CD14-positive monocyte (primary cell): ENCODE measurements around the gene FAM174B. TPM values are rescaled to one million over a fixed set of nuclear protein-coding genes. Genes with fewer than 3 reads are reported as not detected.
A peak's percentile ranks its signal among the peaks of the same experiment; 100 is the strongest.

Experiments used
- DNase-seq, 3 donors: peaks; one replicate each; pipeline ENCODE4 v3.0.0-alpha.2; 2011 to 2022
- H2AFZ ChIP-seq: 2 replicates; pipeline ENCODE4 v1.6.0; 2012; ENCODE audit warnings: mild to moderate bottlenecking, low read depth, low read length, inconsistent platforms; ENCODE audit not compliant: insufficient read depth, poor library complexity, severe bottlenecking
- H3K27ac ChIP-seq, 2 donors: 1 replicate in 1 of 2; 2 replicates in 1 of 2; pipeline ENCODE4 v1.5.1; 2012 to 2013; ENCODE audit warnings: low read length in 2 of 2, control low read depth in 1 of 2, inconsistent platforms in 1 of 2, low read depth in 1 of 2, mild to moderate bottlenecking in 1 of 2
- H3K27me3 ChIP-seq, 2 donors: one replicate each; pipeline versions ENCODE4 v1.6.0 to v1.6.1; 2011 to 2013; ENCODE audit warnings: low read length in 2 of 2; ENCODE audit not compliant: control insufficient read depth in 2 of 2, insufficient read depth in 2 of 2
- H3K36me3 ChIP-seq, 2 donors: replicated peaks in 1 of 2; 1 replicate in 1 of 2; 2 replicates in 1 of 2; pipeline versions ENCODE4 v1.5.1 to v1.6.1; 2012 to 2013; ENCODE audit warnings: low read length in 2 of 2, control low read depth in 1 of 2, inconsistent platforms in 1 of 2, mild to moderate bottlenecking in 1 of 2; ENCODE audit not compliant: insufficient read depth in 2 of 2, control insufficient read depth in 1 of 2
- H3K4me1 ChIP-seq, 2 donors: 1 replicate in 1 of 2; 2 replicates in 1 of 2; pipeline versions ENCODE4 v1.5.1 to v1.6.1; 2012 to 2013; ENCODE audit warnings: low read length in 2 of 2, control low read depth in 1 of 2, inconsistent platforms in 1 of 2, mild to moderate bottlenecking in 1 of 2, moderate library complexity in 1 of 2; ENCODE audit not compliant: insufficient read depth in 2 of 2, control insufficient read depth in 1 of 2
- H3K4me2 ChIP-seq: replicated peaks from 2 replicates; pipeline ENCODE3; 2012; ENCODE audit warnings: low read length, moderate library complexity, mild to moderate bottlenecking; ENCODE audit not compliant: poor library complexity, severe bottlenecking; ENCODE audit errors: extremely low read depth
- H3K4me3 ChIP-seq, 3 experiments: fragments of 200-600 bp in 1 of 3; sonication (generic) in 1 of 3; replicated peaks in 1 of 3; 1 replicate in 2 of 3; 2 replicates in 1 of 3; pipeline ENCODE4 v1.5.1; 2011 to 2013; ENCODE audit warnings: low read length in 3 of 3, mild to moderate bottlenecking in 3 of 3, control low read depth in 2 of 3, low read depth in 2 of 3, inconsistent platforms in 1 of 3, moderate library complexity in 1 of 3
- H3K79me2 ChIP-seq: 2 replicates; pipeline ENCODE4 v1.6.0; 2012; ENCODE audit warnings: mild to moderate bottlenecking, control low read depth, inconsistent platforms, low read length, moderate library complexity; ENCODE audit not compliant: insufficient read depth
- H3K9ac ChIP-seq: 2 replicates; pipeline ENCODE4 v1.6.0; 2017; ENCODE audit warnings: low read length, mild to moderate bottlenecking; ENCODE audit not compliant: insufficient read depth, poor library complexity, severe bottlenecking
- H3K9me3 ChIP-seq, 2 donors: replicated peaks in 1 of 2; 1 replicate in 1 of 2; 2 replicates in 1 of 2; pipeline versions ENCODE4 v1.5.1 to v1.6.1; 2012 to 2013; ENCODE audit warnings: low read length in 2 of 2, control low read depth in 1 of 2; ENCODE audit not compliant: control insufficient read depth in 1 of 2, insufficient read depth in 1 of 2
- H4K20me1 ChIP-seq: 2 replicates; pipeline ENCODE4 v1.6.0; 2012; ENCODE audit warnings: mild to moderate bottlenecking, low read length, control low read depth, moderate library complexity; ENCODE audit not compliant: insufficient read depth
- H3K27ac Mint-ChIP-seq, 7 donors: one replicate each; pipeline ENCODE4 v1.8.0; 2020; ENCODE audit warnings: mild to moderate bottlenecking in 7 of 7, mixed read lengths in 7 of 7, moderate library complexity in 6 of 7, inconsistent platforms in 2 of 7
- H3K27me3 Mint-ChIP-seq, 3 donors: one replicate each; pipeline ENCODE4 v1.8.0; 2021 to 2022; ENCODE audit warnings: low read depth in 3 of 3, mild to moderate bottlenecking in 3 of 3, mixed read lengths in 3 of 3, moderate library complexity in 3 of 3, inconsistent platforms in 1 of 3
- H3K36me3 Mint-ChIP-seq, 2 donors: one replicate each; pipeline ENCODE4 v1.8.0; 2020; ENCODE audit warnings: mixed read lengths in 2 of 2, inconsistent platforms in 1 of 2, mild to moderate bottlenecking in 1 of 2
- H3K4me1 Mint-ChIP-seq: one replicate; pipeline ENCODE4 v1.8.0; 2020; ENCODE audit warnings: mild to moderate bottlenecking, mixed read lengths
- H3K4me3 Mint-ChIP-seq, 2 donors: one replicate each; pipeline ENCODE4 v1.8.0; 2020; ENCODE audit warnings: mild to moderate bottlenecking in 2 of 2, mixed read lengths in 2 of 2, moderate library complexity in 1 of 2
- H3K9me3 Mint-ChIP-seq, 7 donors: one replicate each; pipeline ENCODE4 v1.8.0; 2020 to 2022; ENCODE audit warnings: mixed read lengths in 7 of 7, mild to moderate bottlenecking in 6 of 7, moderate library complexity in 6 of 7, inconsistent platforms in 2 of 7
- CTCF ChIP-seq: fragments of 200-600 bp; IDR thresholded peaks from one replicate; pipeline ENCODE4 v1.8.0; 2022; ENCODE audit warnings: antibody characterized with exemption, mild to moderate bottlenecking
- WGBS: methylation state at CpG from one replicate; pipeline ENCODE4 v1.1.5; 2013; ENCODE audit warnings: missing lambda C conversion rate; ENCODE audit not compliant: insufficient coverage; 5-methylcytosine and 5-hydroxymethylcytosine counted together
- intact Hi-C, 2 donors: fragments of 100-400 bp; cut with micrococcal nuclease; formaldehyde crosslinking; loops; one replicate each; pipeline versions ENCODE4 v1.15.0 to v1.15.1; 2023
- polyA plus RNA-seq, 3 donors: library from polyadenylated mRNA; depleted of rRNA in 1 of 3; unstranded in 2 of 3; stranded (reverse) in 1 of 3; fragments of 300-500 nt in 2 of 3; fragments of >200 nt in 1 of 3; fragmentation: Illumina TruSeq in 2 of 3; gene quantifications; 1 replicate in 2 of 3; 2 replicates in 1 of 3; pipeline ENCODE4 v1.2.3, GENCODE V29; 2012 to 2021

FAM174B gene
- polyA plus RNA-seq, 3 donors = 2.2 to 4.7 (median 3.2) TPM

GRCh38 chr15:92682741-92683510 lies 27.4 kb upstream of the FAM174B start:
- Histone ChIP-seq H2AFZ (no peak overlapping the region), H3K27ac (no peak overlapping the region), H3K9ac (no peak overlapping the region), H3K36me3 (no peaks in the 10 kb centered on the region), H3K9me3 (no peaks in the 10 kb centered on the region), H4K20me1 (no peaks in the 10 kb centered on the region), H3K4me3 (no peak overlapping the region), H3K4me1 (no peaks in the 10 kb centered on the region), H3K27me3 (no peaks in the 10 kb centered on the region), H3K79me2 (no peaks in the 10 kb centered on the region), H3K4me2 (no peak overlapping the region)
- H3K27ac Mint-ChIP-seq = no peak overlapping the region
- 83% methylated on average over 5 of the region's 7 CpGs for WGBS
- H3K4me3 Mint-ChIP-seq = no peak overlapping the region
- intact Hi-C loops = no loop called here
- peaks cover 0 to 3% (median 2%) of the 10 kb centered on the region in 3 donors for H3K27me3 Mint-ChIP-seq
- H3K36me3 Mint-ChIP-seq = peaks cover 0 to 2% of the 10 kb centered on the region in 2 donors
- TF ChIP-seq CTCF = no peak
- no peaks in the 10 kb centered on the region for H3K9me3 Mint-ChIP-seq
- H3K4me1 Mint-ChIP-seq = peaks cover 17% of the 10 kb centered on the region
- peak in 1 of 3 donors; percentile 12 for DNase-seq

GRCh38 chr15:92681141-92681631 lies 25.6 kb upstream of the FAM174B start:
- intact Hi-C loops = no loop called here
- no peaks in the 10 kb centered on the region for H3K79me2 ChIP-seq
- no peak overlapping the region for H3K4me3 ChIP-seq
- H3K27me3 Mint-ChIP-seq = peaks cover 0 to 3% (median 2%) of the 10 kb centered on the region in 3 donors
- H3K4me1 ChIP-seq = no peaks in the 10 kb centered on the region
- H4K20me1 ChIP-seq = no peaks in the 10 kb centered on the region
- no CpG with 5 or more reads among the region's 3 CpGs for WGBS
- no peaks in the 10 kb centered on the region for H3K36me3 ChIP-seq
- TF ChIP-seq CTCF = no peak
- H3K9me3 Mint-ChIP-seq = no peaks in the 10 kb centered on the region
- no peaks in the 10 kb centered on the region for H3K9me3 ChIP-seq
- H3K27ac ChIP-seq = no peak overlapping the region
- no peak overlapping the region for H2AFZ ChIP-seq
- peak in 2 of 3 donors; percentile 3 to 25 for DNase-seq
- H3K4me2 ChIP-seq = no peak overlapping the region
- H3K27ac Mint-ChIP-seq = no peak overlapping the region
- no peak overlapping the region for H3K4me3 Mint-ChIP-seq
- peaks cover 14% of the 10 kb centered on the region for H3K4me1 Mint-ChIP-seq
- H3K27me3 ChIP-seq = no peaks in the 10 kb centered on the region
- H3K36me3 Mint-ChIP-seq = peaks cover 0 to 2% of the 10 kb centered on the region in 2 donors
- no peak overlapping the region for H3K9ac ChIP-seq
